ENCODE data around the gene CD53.

DNA sequence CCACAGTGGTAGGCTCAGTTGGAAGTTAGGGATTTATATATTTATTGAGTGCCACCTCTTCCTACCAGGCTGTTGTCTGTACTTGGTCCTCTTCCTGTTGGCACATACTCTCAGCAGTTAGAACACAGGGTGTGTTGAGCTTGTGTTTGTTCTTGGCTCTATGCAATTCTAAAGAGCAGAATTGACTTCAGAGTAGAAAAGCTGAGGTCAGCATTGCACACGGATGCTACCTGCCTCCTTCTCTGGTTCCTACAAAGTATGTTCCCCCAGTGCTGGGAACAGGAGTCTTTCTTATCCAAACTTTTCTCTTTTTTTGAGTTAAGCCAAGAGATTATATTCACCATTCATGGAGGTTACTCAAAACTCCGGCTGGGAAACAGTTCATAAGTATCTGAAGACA is 16.5 kb upstream of the CD53 start:
- no peak for TF ChIP-seq EP300 (IDR thresholded peaks at IDR 0.05)
- TF ChIP-seq, protein P1, sequence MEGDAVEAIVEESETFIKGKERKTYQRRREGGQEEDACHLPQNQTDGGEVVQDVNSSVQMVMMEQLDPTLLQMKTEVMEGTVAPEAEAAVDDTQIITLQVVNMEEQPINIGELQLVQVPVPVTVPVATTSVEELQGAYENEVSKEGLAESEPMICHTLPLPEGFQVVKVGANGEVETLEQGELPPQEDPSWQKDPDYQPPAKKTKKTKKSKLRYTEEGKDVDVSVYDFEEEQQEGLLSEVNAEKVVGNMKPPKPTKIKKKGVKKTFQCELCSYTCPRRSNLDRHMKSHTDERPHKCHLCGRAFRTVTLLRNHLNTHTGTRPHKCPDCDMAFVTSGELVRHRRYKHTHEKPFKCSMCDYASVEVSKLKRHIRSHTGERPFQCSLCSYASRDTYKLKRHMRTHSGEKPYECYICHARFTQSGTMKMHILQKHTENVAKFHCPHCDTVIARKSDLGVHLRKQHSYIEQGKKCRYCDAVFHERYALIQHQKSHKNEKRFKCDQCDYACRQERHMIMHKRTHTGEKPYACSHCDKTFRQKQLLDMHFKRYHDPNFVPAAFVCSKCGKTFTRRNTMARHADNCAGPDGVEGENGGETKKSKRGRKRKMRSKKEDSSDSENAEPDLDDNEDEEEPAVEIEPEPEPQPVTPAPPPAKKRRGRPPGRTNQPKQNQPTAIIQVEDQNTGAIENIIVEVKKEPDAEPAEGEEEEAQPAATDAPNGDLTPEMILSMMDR (IDR thresholded peaks at IDR 0.05), result no peak

Measured in tibial nerve (tissue), 4 donors.